Left hindlimb (tissue), 1 donor: ENCODE results near the gene TMEM191C.
"Not testable (repeated sequence)": the region's sequence is repeated elsewhere in the genome, so short reads cannot be mapped to it uniquely, and the experiment has no call there.

Experiments
- DNase-seq: peaks from one replicate; pipeline ENCODE4 v3.0.0-alpha.2; 2018

The TMEM191C gene

GRCh38 chr22:21446128-21446826 lies 20.9 kb upstream of the TMEM191C start:
- DNase-seq: peak; percentile 37

GRCh38 chr22:21446827-21447690 lies 20.1 kb upstream of the TMEM191C start:
- DNase-seq: peak; percentile 33

- peak; percentile 24 for DNase-seq
Observed at GRCh38 chr22:21447694-21448402, 19.3 kb upstream of the TMEM191C start.

- DNase-seq: no peak
Observed at GRCh38 chr22:21448627-21449416, 18.4 kb upstream of the TMEM191C start.

- DNase-seq: no peak
Observed at GRCh38 chr22:21449531-21450319, 17.5 kb upstream of the TMEM191C start.

GRCh38 chr22:21450320-21450831 lies 16.8 kb upstream of the TMEM191C start:
- DNase-seq: no peak

- DNase-seq: no peak
Observed at GRCh38 chr22:21450858-21451353, 16.3 kb upstream of the TMEM191C start.

- peak; percentile 33 for DNase-seq
Observed at GRCh38 chr22:21451545-21452520, 15.4 kb upstream of the TMEM191C start.

GRCh38 chr22:21452666-21453065 lies 14.5 kb upstream of the TMEM191C start:
- DNase-seq: not testable (repeated sequence)

- not testable (repeated sequence) for DNase-seq
Observed at GRCh38 chr22:21454998-21455333, 12.2 kb upstream of the TMEM191C start.

GRCh38 chr22:21455334-21456089 lies 11.7 kb upstream of the TMEM191C start:
- peak; percentile 22 for DNase-seq

- DNase-seq: no peak
Observed at GRCh38 chr22:21457023-21457787, 10.0 kb upstream of the TMEM191C start.

- not testable (repeated sequence) for DNase-seq
Observed at GRCh38 chr22:21462672-21463071, 4.5 kb upstream of the TMEM191C start.

- peak; percentile 77 for DNase-seq
Observed at GRCh38 chr22:21468194-21469096, 1.3 kb downstream of the TMEM191C start.

GRCh38 chr22:21469097-21469994 lies 2.2 kb downstream of the TMEM191C start:
- DNase-seq: not testable (repeated sequence)

GRCh38 chr22:21472984-21473383 lies 5.8 kb downstream of the TMEM191C start:
- not testable (repeated sequence) for DNase-seq
